HCT116 (cell line): ENCODE results near the gene AADACL3. TPM values are rescaled to one million over a fixed set of nuclear protein-coding genes. Genes with fewer than 3 reads are reported as not detected.

ENCODE experiments used
- ATAC-seq: fragments of 200-7000 bp; cut with Tn5 transposase; 2 replicates; pipeline ENCODE4 v1.9.1; 2020; ENCODE audit warnings: mild to moderate bottlenecking, moderate library complexity
- BruUV-seq: library from RNA; stranded (reverse); fragments of 400-500 nt; replicated peaks from 2 replicates; lab custom pipeline; 2021; lab: Mats Ljungman, UMichigan
- CTCF ChIA-PET: fragments of 300-600 bp; sonication (Branson Sonifier 250); formaldehyde crosslinking; loops from one replicate; lab custom pipeline; 2021; ENCODE audit warnings: antibody characterized with exemption; lab: Charles Lee
- POLR2A ChIA-PET: fragments of 300-600, 350-600 bp; sonication (Branson Sonifier 250); formaldehyde crosslinking; loops from one replicate; lab custom pipeline; 2021; ENCODE audit warnings: antibody characterized with exemption; lab: Charles Lee
- RAD21 ChIA-PET, 2 experiments: fragments of 300-600 bp; sonication (Branson Sonifier 250); formaldehyde crosslinking; loops; one replicate each; lab custom pipeline; 2023; ENCODE audit warnings: low total read pairs in 2 of 2; ENCODE audit not compliant: uncharacterized antibody in 2 of 2, unreplicated experiment in 2 of 2, low non-redundant PET in 1 of 2; lab: Charles Lee
- DNase-seq: peaks from one replicate; pipeline ENCODE4 v3.0.0-alpha.2; 2010; ENCODE audit warnings: low read depth, low spot score
- H2AFZ ChIP-seq: fragments of 200-600 bp; shearing (Covaris generic), sonication (generic); 2 replicates; pipeline ENCODE4 v1.6.1; 2017; ENCODE audit warnings: low read depth, mixed run types, mixed read lengths, antibody characterized with exemption, low read length; ENCODE audit not compliant: poor library complexity, severe bottlenecking
- H3K27ac ChIP-seq: 2 replicates; pipeline ENCODE4 v1.5.1; 2012; ENCODE audit warnings: low read depth, low read length
- H3K27me3 ChIP-seq: fragments of 200-600 bp; sonication (generic); 2 replicates; pipeline ENCODE4 v1.6.1; 2016; ENCODE audit warnings: mixed run types, low read length, mixed read lengths; ENCODE audit not compliant: insufficient read depth
- H3K36me3 ChIP-seq, 2 experiments: fragments of 200-500 bp in 1 of 2; fragments of 200-600 bp in 1 of 2; sonication (Bioruptor generic) in 1 of 2; sonication (generic) in 1 of 2; 2 replicates each; pipeline versions ENCODE4 v1.5.1 to v1.6.1; 2014 to 2016; ENCODE audit warnings: low read length in 2 of 2, inconsistent platforms in 1 of 2, mixed read lengths in 1 of 2, mixed run types in 1 of 2; ENCODE audit not compliant: insufficient read depth in 2 of 2, control insufficient read depth in 1 of 2
- H3K4me1 ChIP-seq, 2 experiments: fragments of 200-600 bp in 1 of 2; sonication (generic) in 1 of 2; 2 replicates each; pipeline versions ENCODE4 v1.5.1 to v1.6.1; 2012 to 2017; ENCODE audit warnings: low read length in 2 of 2, inconsistent platforms in 1 of 2, mild to moderate bottlenecking in 1 of 2, mixed read lengths in 1 of 2, mixed run types in 1 of 2, moderate library complexity in 1 of 2; ENCODE audit not compliant: insufficient read depth in 2 of 2, control insufficient read depth in 1 of 2
- H3K4me2 ChIP-seq: fragments of 200-600 bp; sonication (generic); 2 replicates; pipeline ENCODE4 v1.6.1; 2017; ENCODE audit warnings: mixed run types, low read length, mixed read lengths
- H3K4me3 ChIP-seq, 2 experiments: fragments of 200-600 bp in 1 of 2; sonication (generic) in 1 of 2; replicated peaks in 1 of 2; 2 replicates each; pipeline ENCODE4 v1.5.1; 2011 to 2016; ENCODE audit warnings: low read length in 2 of 2, control low read depth in 1 of 2, low read depth in 1 of 2, mild to moderate bottlenecking in 1 of 2, mixed read lengths in 1 of 2, mixed run types in 1 of 2
- H3K79me2 ChIP-seq: fragments of 200-600 bp; sonication (generic); 2 replicates; pipeline ENCODE4 v1.6.1; 2017; ENCODE audit warnings: mild to moderate bottlenecking, mixed run types, low read length, moderate library complexity, mixed read lengths; ENCODE audit not compliant: insufficient read depth
- H3K9ac ChIP-seq: fragments of 200-600 bp; sonication (generic); 2 replicates; pipeline ENCODE4 v1.6.1; 2016; ENCODE audit warnings: low read length, mixed read lengths
- H3K9me2 ChIP-seq: fragments of 200-600 bp; sonication (generic), shearing (Covaris generic); 2 replicates; pipeline ENCODE4 v1.6.1; 2017; ENCODE audit warnings: mixed run types, mild to moderate bottlenecking, moderate library complexity; ENCODE audit not compliant: insufficient read depth
- H3K9me3 ChIP-seq, 2 experiments: fragments of 200-500 bp in 1 of 2; fragments of 200-600 bp in 1 of 2; sonication (Bioruptor generic) in 1 of 2; sonication (generic) in 1 of 2; 2 replicates each; pipeline ENCODE4 v1.6.1; 2014 to 2017; ENCODE audit warnings: low read length in 2 of 2, mixed read lengths in 2 of 2, inconsistent platforms in 1 of 2, low read depth in 1 of 2, mild to moderate bottlenecking in 1 of 2, mixed run types in 1 of 2, moderate library complexity in 1 of 2; ENCODE audit not compliant: control insufficient read depth in 1 of 2, insufficient read depth in 1 of 2
- H4K20me1 ChIP-seq: fragments of 200-600 bp; sonication (generic), shearing (Covaris generic); 2 replicates; pipeline ENCODE4 v1.6.1; 2017; ENCODE audit warnings: mixed run types, mild to moderate bottlenecking, moderate library complexity; ENCODE audit not compliant: insufficient read depth
- ATF3 ChIP-seq: IDR thresholded peaks from 2 replicates; pipeline ENCODE4 v1.6.1; 2012
- CBX3 ChIP-seq: IDR thresholded peaks from 2 replicates; pipeline ENCODE4 v1.6.1; 2012; ENCODE audit warnings: low read depth
- ELF1 ChIP-seq: IDR thresholded peaks from 2 replicates; pipeline ENCODE4 v1.6.1; 2012; ENCODE audit warnings: low read depth, borderline replicate concordance
- EZH2phosphoT487 ChIP-seq: fragments of 200-600 bp; IDR thresholded peaks from 2 replicates; pipeline ENCODE4 v1.6.1; 2018; ENCODE audit warnings: antibody characterized with exemption, borderline replicate concordance
- FOSL1 ChIP-seq: IDR thresholded peaks from 2 replicates; pipeline ENCODE4 v1.6.1; 2012; ENCODE audit warnings: low read depth
- JUND ChIP-seq: IDR thresholded peaks from 2 replicates; pipeline ENCODE4 v1.6.1; 2012
- RAD21 ChIP-seq: IDR thresholded peaks from 2 replicates; pipeline ENCODE4 v1.6.1; 2012; ENCODE audit warnings: low read depth, mild to moderate bottlenecking
- REST ChIP-seq: IDR thresholded peaks from 2 replicates; pipeline ENCODE4 v1.6.1; 2012; ENCODE audit warnings: low read depth
- SIN3A ChIP-seq: IDR thresholded peaks from 2 replicates; pipeline ENCODE4 v1.6.1; 2012; ENCODE audit warnings: low read depth
- SP1 ChIP-seq: IDR thresholded peaks from 2 replicates; pipeline ENCODE4 v1.6.1; 2012; ENCODE audit warnings: low read depth
- SRF ChIP-seq: IDR thresholded peaks from 2 replicates; pipeline ENCODE4 v1.6.1; 2012; ENCODE audit warnings: low read depth
- TCF7L2 ChIP-seq: IDR thresholded peaks from 2 replicates; pipeline ENCODE4 v1.7.0; 2011; ENCODE audit warnings: borderline replicate concordance, inconsistent platforms; ENCODE audit not compliant: insufficient read depth, insufficient read length; ENCODE audit errors: extremely low read depth
- YY1 ChIP-seq: IDR thresholded peaks from 2 replicates; pipeline ENCODE4 v1.6.1; 2011; ENCODE audit warnings: low read length, low read depth, moderate library complexity, mild to moderate bottlenecking; ENCODE audit not compliant: insufficient replicate concordance; ENCODE audit errors: extremely low read depth
- intact Hi-C: fragments of 100-400 bp; cut with micrococcal nuclease; formaldehyde crosslinking; loops from 2 replicates; pipeline ENCODE4 v1.10.0; 2022
- total RNA-seq: library from RNA; stranded (reverse); gene quantifications from one replicate; pipeline ENCODE4 v1.2.1, GENCODE V29; 2021; ENCODE audit not compliant: unreplicated experiment
- TF ChIP-seq, protein P1 (sequence below), 3 experiments: fragments of 200-600 bp in 1 of 3; sonication (generic) in 1 of 3; IDR thresholded peaks in 2 of 3; conservative IDR thresholded peaks in 1 of 3; 2 replicates each; pipeline ENCODE4 v1.5.1; 2012 to 2017; ENCODE audit warnings: low read depth in 2 of 3, low read length in 2 of 3, antibody characterized with exemption in 1 of 3, borderline replicate concordance in 1 of 3, control low read depth in 1 of 3, mild to moderate bottlenecking in 1 of 3, mixed read lengths in 1 of 3, mixed run types in 1 of 3, moderate library complexity in 1 of 3; ENCODE audit not compliant: insufficient read depth in 1 of 3

AADACL3 gene
- total RNA-seq, 1 experiment from 2014 or later: not detected

DNA sequence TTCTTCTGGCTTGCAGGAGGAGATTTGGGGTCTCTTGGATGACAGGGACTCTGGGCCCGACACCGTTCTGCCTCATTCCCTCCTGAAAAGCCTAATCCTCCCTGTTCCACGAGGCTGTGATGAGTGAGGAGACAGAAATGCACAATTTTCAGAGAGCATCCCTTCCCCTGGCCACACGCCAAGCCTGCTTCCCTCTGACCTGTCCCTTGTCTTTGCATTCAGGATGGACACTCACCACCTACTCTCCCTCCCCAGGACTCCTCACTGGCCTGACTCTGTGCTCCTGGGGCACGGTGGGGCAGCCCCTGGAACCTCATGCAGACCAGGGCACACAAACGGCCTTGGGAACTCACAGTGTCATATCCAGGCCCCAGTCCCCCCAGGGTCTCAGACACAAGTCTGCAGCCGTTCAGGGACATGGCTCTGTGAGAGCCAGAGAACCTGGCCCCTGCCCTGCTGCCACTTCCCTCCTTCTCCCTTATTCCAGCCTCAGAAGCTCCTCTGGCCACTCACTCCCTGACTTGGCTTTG is 54.1 kb downstream of the AADACL3 start (continued):
- TF ChIP-seq SIN3A (no peak), TCF7L2 (no peak), SRF (no peak), ELF1 (no peak), SP1 (no peak)

GRCh38 chr1:12770620-12771019 is 54.7 kb downstream of the AADACL3 start:
- intact Hi-C loops: loop anchor here (10.0 kb wide), 1 partner anchor 496 kb away; no protein-coding TSS in a partner anchor

GRCh38 chr1:12771186-12771585 is 55.3 kb downstream of the AADACL3 start:
- no peak overlapping the region for H3K27ac ChIP-seq
- no peaks in the 10 kb centered on the region for H3K4me1 ChIP-seq
- no peaks in the 10 kb centered on the region for H3K9me3 ChIP-seq
- ChIA-PET RAD21 (no interaction called here), CTCF (no interaction called here), POLR2A (no interaction called here)
- intact Hi-C loops: loop anchor here (10.0 kb wide), 1 partner anchor 496 kb away; no protein-coding TSS in a partner anchor
- H3K9me2 ChIP-seq: no peaks in the 10 kb centered on the region
- DNase-seq (no peak), ATAC-seq (no peak)
- no peak overlapping the region for H2AFZ ChIP-seq
- peaks cover 6% of the 10 kb centered on the region; the same call in 1 of the 2 replicates for H3K27me3 ChIP-seq
- H3K36me3 ChIP-seq: no peaks in the 10 kb centered on the region
- no peak overlapping the region for H3K4me3 ChIP-seq
- no peaks in the 10 kb centered on the region for H3K79me2 ChIP-seq
- no peak overlapping the region for H3K9ac ChIP-seq
- no peak overlapping the region for H3K4me2 ChIP-seq
- BruUV-seq: no TSS peak
- no peaks in the 10 kb centered on the region for H4K20me1 ChIP-seq
- TF ChIP-seq YY1 (no peak), REST (no peak), SIN3A (no peak), ATF3 (no peak), CBX3 (no peak), RAD21 (no peak), JUND (no peak), EZH2phosphoT487 (no peak)
- TF ChIP-seq, protein P1, sequence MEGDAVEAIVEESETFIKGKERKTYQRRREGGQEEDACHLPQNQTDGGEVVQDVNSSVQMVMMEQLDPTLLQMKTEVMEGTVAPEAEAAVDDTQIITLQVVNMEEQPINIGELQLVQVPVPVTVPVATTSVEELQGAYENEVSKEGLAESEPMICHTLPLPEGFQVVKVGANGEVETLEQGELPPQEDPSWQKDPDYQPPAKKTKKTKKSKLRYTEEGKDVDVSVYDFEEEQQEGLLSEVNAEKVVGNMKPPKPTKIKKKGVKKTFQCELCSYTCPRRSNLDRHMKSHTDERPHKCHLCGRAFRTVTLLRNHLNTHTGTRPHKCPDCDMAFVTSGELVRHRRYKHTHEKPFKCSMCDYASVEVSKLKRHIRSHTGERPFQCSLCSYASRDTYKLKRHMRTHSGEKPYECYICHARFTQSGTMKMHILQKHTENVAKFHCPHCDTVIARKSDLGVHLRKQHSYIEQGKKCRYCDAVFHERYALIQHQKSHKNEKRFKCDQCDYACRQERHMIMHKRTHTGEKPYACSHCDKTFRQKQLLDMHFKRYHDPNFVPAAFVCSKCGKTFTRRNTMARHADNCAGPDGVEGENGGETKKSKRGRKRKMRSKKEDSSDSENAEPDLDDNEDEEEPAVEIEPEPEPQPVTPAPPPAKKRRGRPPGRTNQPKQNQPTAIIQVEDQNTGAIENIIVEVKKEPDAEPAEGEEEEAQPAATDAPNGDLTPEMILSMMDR (IDR thresholded peaks at IDR 0.05 in 2 of 3, conservative IDR thresholded peaks at IDR 0.05 in 1 of 3; ENCODE audit: borderline replicate concordance in 1 of 3, insufficient read depth in 1 of 3, low read depth in 2 of 3, low read length in 2 of 3): no peak

More at GRCh38 chr1:12770620-12771019, 54.7 kb downstream of the AADACL3 start:
- Histone ChIP-seq H3K79me2 (no peaks in the 10 kb centered on the region), H3K36me3 (no peaks in the 10 kb centered on the region), H2AFZ (no peak overlapping the region), H4K20me1 (no peaks in the 10 kb centered on the region), H3K27ac (no peak overlapping the region), H3K9ac (no peak overlapping the region), H3K4me2 (no peak overlapping the region), H3K27me3 (peaks cover 6% of the 10 kb centered on the region; the same call in 1 of the 2 replicates), H3K9me2 (no peaks in the 10 kb centered on the region), H3K4me1 (no peaks in the 10 kb centered on the region), H3K4me3 (no peak overlapping the region), H3K9me3 (no peaks in the 10 kb centered on the region)
- TF ChIP-seq TCF7L2 (no peak), FOSL1 (no peak), SP1 (no peak)
- BruUV-seq: no TSS peak
- DNase-seq (no peak), ATAC-seq (no peak)
- RAD21 ChIA-PET: no interaction called here
- CTCF ChIA-PET: no interaction called here
- POLR2A ChIA-PET: no interaction called here
